ENCODE measurements around the gene TYW3. TPM values are rescaled to one million over a fixed set of nuclear protein-coding genes. Genes with fewer than 3 reads are reported as not detected.

TYW3 gene
- total and polyA plus RNA-seq, 2 of the 13 experiments (the other 11 are each of a cell fraction or from before 2014, with no cell fraction given) = 17.6 to 45.8 TPM

DNA sequence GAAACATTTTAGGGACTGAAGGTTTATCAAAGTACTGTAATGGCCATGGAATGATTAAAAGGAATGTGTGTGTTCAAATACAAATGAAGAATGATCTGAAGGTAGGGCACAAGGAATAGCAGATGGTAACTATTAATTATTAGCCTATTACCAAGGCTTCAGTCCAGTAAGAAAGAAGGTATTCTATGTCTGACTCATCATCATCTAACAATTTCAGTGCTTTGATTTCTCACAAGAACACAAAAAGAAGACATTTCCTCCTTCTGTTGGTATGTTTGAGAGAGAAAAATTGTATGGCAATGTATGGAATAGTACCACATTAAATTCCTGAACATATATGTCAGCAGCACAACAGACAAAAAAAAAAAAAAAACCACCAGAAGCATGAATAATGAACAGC, 57.5 kb downstream of the TYW3 start:
- Histone ChIP-seq H3K4me1 (ENCODE audit: insufficient read depth, low read length) (no peaks in the 10 kb centered on the region), H3K27me3 (ENCODE audit: control insufficient read depth in 1 of 2, insufficient read depth in 2 of 2, low read length in 2 of 2) (no peaks in the 10 kb centered on the region), H3K79me2 (ENCODE audit: insufficient read depth, low read length) (no peaks in the 10 kb centered on the region), H3K27ac (ENCODE audit: extremely low read length, insufficient read depth, low read length) (no peak overlapping the region), H4K20me1 (ENCODE audit: insufficient read depth, low read length) (no peaks in the 10 kb centered on the region), H3K4me3 (replicated peaks in 1 of 3; ENCODE audit: insufficient read depth in 1 of 3, low read depth in 2 of 3, low read length in 3 of 3) (no peak overlapping the region), H3K36me3 (replicated peaks in 1 of 2; ENCODE audit: control insufficient read depth in 1 of 2, insufficient read depth in 2 of 2, low read length in 2 of 2) (no peaks in the 10 kb centered on the region), H3K9me3 (ENCODE audit: low read length) (no peaks in the 10 kb centered on the region), H3K4me2 (ENCODE audit: low read depth, low read length) (no peak overlapping the region), H3K9ac (ENCODE audit: insufficient read depth, low read depth, low read length) (no peak overlapping the region), H2AFZ (ENCODE audit: low read length) (no peak overlapping the region)
- ChIA-PET CTCF (ENCODE audit: low intra/inter-chr PET ratio, low total read pairs) (no interaction called here), POLR2A (no interaction called here)
- no peak for DNase-seq (ENCODE audit: low spot score)
- intact Hi-C loops (cut with micrococcal nuclease; ENCODE audit: unreplicated experiment) = no loop called here
- no peak for FAIRE-seq
- in situ Hi-C loops (cut with HindIII; ENCODE audit: extremely low pct_ligation_motif_present, low pct_unique_long_range_greater_than_20kb) = no loop called here
- no peak for ATAC-seq
- no TSS peak for BruUV-seq (replicated peaks)
- TF ChIP-seq MXD4 (CRISPR knock-in tag; IDR thresholded peaks at IDR 0.05) = no peak
- no peak for TF ChIP-seq ASH2L (IDR thresholded peaks at IDR 0.05; ENCODE audit: insufficient read length, low read depth, low read length)
- no peak for TF ChIP-seq ZBTB1 (CRISPR knock-in tag; IDR thresholded peaks at IDR 0.05; ENCODE audit: borderline replicate concordance)
- TF ChIP-seq ISX (CRISPR knock-in tag; conservative IDR thresholded peaks at IDR 0.05) = no peak
- TF ChIP-seq ZNF570 (CRISPR knock-in tag; IDR thresholded peaks at IDR 0.05; ENCODE audit: borderline replicate concordance) = no peak
- TF ChIP-seq, protein P1, sequence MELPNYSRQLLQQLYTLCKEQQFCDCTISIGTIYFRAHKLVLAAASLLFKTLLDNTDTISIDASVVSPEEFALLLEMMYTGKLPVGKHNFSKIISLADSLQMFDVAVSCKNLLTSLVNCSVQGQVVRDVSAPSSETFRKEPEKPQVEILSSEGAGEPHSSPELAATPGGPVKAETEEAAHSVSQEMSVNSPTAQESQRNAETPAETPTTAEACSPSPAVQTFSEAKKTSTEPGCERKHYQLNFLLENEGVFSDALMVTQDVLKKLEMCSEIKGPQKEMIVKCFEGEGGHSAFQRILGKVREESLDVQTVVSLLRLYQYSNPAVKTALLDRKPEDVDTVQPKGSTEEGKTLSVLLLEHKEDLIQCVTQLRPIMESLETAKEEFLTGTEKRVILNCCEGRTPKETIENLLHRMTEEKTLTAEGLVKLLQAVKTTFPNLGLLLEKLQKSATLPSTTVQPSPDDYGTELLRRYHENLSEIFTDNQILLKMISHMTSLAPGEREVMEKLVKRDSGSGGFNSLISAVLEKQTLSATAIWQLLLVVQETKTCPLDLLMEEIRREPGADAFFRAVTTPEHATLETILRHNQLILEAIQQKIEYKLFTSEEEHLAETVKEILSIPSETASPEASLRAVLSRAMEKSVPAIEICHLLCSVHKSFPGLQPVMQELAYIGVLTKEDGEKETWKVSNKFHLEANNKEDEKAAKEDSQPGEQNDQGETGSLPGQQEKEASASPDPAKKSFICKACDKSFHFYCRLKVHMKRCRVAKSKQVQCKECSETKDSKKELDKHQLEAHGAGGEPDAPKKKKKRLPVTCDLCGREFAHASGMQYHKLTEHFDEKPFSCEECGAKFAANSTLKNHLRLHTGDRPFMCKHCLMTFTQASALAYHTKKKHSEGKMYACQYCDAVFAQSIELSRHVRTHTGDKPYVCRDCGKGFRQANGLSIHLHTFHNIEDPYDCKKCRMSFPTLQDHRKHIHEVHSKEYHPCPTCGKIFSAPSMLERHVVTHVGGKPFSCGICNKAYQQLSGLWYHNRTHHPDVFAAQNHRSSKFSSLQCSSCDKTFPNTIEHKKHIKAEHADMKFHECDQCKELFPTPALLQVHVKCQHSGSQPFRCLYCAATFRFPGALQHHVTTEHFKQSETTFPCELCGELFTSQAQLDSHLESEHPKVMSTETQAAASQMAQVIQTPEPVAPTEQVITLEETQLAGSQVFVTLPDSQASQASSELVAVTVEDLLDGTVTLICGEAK (IDR thresholded peaks at IDR 0.05) = no peak
- TF ChIP-seq, protein P1 (CRISPR knock-in tag; IDR thresholded peaks at IDR 0.05) = no peak
- no peak for TF ChIP-seq ZNF430 (CRISPR knock-in tag; IDR thresholded peaks at IDR 0.05)
- TF ChIP-seq, protein P2, sequence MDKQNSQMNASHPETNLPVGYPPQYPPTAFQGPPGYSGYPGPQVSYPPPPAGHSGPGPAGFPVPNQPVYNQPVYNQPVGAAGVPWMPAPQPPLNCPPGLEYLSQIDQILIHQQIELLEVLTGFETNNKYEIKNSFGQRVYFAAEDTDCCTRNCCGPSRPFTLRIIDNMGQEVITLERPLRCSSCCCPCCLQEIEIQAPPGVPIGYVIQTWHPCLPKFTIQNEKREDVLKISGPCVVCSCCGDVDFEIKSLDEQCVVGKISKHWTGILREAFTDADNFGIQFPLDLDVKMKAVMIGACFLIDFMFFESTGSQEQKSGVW (CRISPR knock-in tag; IDR thresholded peaks at IDR 0.05; ENCODE audit: borderline replicate concordance) = no peak
- TF ChIP-seq, protein P3, sequence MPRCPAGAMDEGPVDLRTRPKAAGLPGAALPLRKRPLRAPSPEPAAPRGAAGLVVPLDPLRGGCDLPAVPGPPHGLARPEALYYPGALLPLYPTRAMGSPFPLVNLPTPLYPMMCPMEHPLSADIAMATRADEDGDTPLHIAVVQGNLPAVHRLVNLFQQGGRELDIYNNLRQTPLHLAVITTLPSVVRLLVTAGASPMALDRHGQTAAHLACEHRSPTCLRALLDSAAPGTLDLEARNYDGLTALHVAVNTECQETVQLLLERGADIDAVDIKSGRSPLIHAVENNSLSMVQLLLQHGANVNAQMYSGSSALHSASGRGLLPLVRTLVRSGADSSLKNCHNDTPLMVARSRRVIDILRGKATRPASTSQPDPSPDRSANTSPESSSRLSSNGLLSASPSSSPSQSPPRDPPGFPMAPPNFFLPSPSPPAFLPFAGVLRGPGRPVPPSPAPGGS (CRISPR knock-in tag; IDR thresholded peaks at IDR 0.05) = no peak
- TF ChIP-seq ZNF17 (CRISPR knock-in tag; IDR thresholded peaks at IDR 0.05) = no peak
- TF ChIP-seq ZNF629 (CRISPR knock-in tag; conservative IDR thresholded peaks at IDR 0.05) = no peak
- TF ChIP-seq ZNF883 (CRISPR knock-in tag; IDR thresholded peaks at IDR 0.05; ENCODE audit: not compliant biosample characterization) = no peak
- TF ChIP-seq ZNF780A (CRISPR knock-in tag; IDR thresholded peaks at IDR 0.05) = no peak
- no peak for TF ChIP-seq CHCHD3 (CRISPR knock-in tag; IDR thresholded peaks at IDR 0.05)

Measured in HepG2 (cell line).